Activated CD8-positive, alpha-beta memory T cell treated with anti-CD3 and anti-CD28 coated beads for 48 hours (primary cell): Measurements from ENCODE around the gene RAET1E.
"Not testable (repeated sequence)": the region's sequence is repeated elsewhere in the genome, so short reads cannot be mapped to it uniquely, and the experiment has no call there.

Experiments
- DNase-seq, 3 experiments: peaks; one replicate each; pipeline ENCODE4 v3.0.0-alpha.2; 2020; ENCODE audit warnings: low read depth in 2 of 3, low spot score in 2 of 3

Gene RAET1E

DNA sequence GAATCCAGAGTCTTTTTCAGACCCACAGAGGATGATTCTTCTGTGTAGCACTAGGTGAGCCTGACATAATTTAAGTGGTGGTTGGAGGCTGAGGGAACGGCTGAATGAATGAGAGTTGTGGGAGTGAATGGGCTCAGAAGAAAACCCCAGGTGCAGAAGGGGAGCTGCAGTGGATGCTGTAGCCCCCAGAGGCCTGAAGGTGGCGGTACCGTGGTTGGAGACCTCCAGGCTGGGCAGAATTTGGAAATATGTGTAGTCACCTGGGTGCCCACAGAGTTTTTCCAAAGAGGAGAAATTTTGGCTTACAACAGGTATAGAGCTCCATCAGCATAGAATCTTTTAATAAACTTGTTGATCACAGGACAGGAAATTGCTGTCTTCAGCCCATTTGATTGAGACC lies 31.5 kb upstream of the RAET1E start:
- no peak for DNase-seq

DNA sequence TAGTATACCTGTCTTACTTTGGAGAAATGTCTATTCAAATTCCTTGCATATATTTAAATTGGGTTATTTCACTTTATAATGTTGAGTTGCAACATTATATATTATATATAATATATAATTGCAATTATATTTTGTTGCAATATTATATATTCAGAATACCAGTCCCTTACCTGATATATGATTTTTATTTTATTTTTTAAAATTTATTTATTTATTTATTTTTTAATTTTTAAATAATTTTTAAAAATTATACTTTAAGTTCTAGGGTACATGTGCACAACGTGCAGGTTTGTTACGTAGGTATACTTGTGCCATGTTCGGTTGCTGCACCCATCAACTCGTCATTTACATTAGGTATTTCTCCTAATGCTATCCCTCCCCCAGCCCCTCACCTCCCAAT lies 29.1 kb upstream of the RAET1E start:
- not testable (repeated sequence) for DNase-seq

DNA sequence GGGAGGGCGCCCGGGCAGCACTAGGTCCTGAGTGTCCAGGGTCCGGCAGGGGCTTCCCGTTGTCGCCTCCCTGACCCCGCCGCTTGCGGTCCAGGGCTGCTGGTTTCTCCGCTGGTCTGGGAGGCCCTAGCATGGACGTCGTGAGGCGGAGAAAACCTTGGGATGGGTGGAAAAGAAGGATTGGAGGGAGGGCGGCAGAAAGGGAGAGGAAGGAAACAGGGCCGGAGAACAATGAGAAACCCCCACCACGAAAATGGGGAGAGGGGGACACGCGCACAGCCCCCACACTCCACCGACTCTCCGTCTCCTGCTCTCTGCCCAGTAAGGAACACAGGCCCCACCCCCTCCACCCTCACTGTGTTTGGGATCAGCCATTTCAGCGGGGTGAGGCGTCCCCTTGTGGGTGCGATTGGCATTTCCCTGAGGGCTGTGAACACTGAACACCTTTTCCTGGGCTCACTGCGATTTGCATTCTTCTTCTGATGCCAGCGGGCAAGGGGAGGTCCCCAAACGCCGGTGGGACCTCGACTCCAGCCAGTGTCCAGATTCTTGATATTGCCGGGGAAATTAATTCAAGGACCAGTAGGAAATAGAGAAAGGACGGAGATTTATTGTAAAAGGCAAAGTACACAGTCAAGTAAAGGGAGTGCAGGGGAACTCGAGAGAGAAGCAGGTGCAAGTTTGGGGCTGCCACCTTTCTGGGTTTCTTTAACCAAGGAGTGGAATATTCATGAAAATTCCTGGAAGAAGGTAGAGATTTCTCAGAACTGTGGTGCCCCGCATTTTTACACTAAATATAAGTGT lies 28.3 kb upstream of the RAET1E start:
- peak in 2 of 3 experiments; percentile 52 to 55 for DNase-seq

DNA sequence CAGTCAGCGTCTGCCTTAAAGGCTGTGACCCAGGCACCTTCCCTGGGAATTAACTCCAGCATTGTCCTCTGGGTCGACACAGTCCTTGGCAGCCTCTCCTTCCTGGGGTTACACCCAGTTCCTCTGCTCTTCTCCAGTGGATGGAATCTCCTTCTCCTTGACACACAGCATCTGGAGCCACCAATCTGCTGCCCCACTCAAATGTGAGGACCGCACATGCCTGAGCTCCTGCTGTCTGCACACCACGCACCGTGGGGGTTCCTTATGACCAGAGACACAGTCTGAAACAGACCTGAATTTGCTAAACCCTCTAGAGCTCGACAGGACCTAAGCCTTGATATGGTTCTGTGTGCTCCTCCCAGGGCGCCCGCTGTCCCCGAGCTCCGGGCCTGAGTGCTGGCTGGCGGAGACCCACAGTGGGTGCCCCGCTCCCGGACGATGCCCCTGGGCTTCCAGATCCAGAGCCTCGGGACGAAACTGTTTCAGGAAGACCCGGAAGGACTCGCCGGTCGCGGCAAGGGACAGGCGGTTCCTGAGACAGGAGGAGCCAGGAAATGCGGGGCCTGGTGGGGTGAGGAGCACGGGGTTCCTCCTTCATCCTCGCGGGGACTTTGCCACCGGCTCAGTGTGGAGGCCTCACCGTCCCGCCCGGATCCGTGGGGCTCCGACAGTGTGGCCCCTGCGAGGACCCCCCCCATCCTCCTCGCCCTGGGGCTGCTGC lies 27.5 kb upstream of the RAET1E start:
- no peak for DNase-seq

DNA sequence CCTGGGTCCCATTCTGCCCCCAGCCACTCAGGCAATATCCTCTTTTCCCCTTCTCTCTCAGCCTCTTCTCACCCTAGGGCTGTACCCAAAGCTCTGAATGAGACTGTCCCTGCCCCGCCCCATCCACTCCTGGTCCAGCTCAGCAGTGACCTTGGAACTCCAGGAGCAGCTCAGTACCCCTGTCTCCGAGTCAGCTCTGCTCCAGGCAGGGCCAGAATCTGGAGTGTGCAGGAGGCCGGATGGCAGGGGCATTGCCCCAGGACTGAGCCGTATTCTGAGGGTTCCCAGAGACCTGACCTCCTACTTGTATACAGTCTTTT lies 27.0 kb upstream of the RAET1E start:
- no peak for DNase-seq

DNA sequence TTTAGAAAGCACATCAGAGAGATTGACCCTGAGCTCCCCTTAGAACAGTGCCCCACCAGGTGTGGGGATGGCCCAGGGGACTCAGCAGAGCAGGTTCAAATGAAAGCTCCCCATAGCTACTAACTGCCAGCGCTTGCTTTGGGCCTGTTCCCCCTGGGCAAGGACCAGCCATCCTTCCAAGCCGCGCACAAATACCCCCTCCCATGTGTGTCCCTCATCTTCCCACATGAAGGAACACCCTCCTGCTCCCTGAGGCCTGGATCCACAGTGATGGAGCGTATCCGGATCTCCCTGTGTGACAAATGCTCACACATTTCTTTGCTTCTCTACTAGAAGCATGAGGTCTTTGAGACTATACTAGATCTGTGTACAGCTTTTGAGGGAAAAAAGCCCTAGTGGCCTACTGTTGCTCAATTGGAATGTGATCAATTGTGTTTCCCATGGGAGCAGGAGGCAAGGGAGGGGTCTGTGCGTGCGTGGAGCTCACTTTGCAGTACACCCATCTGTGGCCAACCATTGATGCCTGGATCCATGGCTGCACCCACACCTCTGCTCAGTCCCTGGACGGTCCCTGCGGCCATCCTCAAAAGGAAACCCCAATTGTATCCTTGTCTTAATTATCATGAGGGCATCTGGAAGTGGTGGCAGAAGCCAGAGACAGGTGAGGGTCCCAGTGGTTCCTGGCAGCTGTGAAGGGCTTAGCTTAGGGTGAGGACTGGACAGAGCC lies 26.5 kb upstream of the RAET1E start:
- no peak for DNase-seq

DNA sequence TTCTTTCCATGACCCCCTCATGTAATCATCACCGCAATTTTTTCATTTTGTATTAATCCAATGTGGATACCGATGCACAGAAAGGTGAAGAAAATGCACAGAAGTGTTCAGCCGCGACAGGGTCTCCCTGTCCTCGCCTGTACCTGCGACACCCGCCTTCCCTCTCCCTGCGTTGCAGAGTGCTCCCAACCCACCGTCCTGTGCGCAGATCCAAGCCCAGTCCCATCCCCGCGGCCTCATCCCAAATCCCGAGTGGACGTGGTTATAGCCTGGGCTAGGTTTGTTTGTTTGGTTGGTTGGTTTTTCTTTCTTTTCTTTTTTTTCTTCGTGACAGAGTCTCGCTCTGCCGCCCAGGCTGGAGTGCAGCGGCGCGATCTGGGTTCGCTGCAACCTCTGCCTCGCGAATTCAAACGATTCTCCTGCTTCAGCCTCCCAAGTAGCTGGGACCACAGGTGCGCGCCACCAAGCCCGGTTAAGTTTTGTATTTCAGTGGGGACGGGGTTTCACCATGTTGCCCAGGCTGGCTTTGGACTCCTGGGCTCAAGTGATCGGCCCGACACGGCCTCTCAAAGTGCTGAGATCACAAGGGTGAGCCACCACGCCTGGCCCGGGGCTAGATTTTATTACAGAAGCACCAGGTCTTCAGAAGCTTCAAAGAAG lies 25.5 kb upstream of the RAET1E start:
- DNase-seq = no peak

DNA sequence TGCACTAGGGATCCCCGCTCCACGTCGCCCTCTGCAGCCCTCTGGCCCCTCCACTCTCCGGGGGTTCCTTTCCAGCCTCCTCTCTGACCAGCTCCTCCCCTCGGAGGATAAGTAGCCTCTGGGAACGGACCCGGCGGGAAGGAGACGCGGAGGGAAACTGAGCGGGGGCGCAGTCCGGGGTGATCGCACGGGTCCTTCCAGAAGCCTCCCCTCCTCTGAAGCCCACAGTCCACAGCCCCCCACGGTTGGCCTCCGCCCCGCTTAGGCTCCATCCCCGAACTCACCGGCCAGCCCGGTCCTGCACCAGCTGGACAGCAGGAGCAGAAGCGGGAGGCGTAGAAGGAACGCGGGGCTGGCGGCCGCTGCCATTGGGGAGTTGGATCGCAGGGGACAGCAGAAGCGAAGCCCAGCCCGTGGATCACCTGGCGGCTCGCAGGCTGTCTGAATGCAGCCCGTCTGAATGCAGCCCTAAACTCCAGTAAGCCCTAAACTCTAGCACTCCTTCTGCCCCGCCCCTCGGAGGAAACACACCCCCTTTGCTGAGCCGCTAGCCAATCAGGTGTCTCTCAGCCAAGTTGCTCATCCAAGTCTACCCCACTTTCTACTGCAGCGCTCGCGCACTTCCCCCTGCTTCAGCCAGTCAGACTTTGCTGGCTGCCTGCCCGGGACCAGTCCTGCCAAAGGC lies 24.9 kb upstream of the RAET1E start, which contains the start of gene RAET1G:
Gene RAET1G, minus strand, starts transcription at position 480 of the 685 bp plus-strand sequence. Its CDS starts 111 bp downstream, at position 369.
- peak in 2 of 3 experiments; percentile 46 to 57 for DNase-seq

DNA sequence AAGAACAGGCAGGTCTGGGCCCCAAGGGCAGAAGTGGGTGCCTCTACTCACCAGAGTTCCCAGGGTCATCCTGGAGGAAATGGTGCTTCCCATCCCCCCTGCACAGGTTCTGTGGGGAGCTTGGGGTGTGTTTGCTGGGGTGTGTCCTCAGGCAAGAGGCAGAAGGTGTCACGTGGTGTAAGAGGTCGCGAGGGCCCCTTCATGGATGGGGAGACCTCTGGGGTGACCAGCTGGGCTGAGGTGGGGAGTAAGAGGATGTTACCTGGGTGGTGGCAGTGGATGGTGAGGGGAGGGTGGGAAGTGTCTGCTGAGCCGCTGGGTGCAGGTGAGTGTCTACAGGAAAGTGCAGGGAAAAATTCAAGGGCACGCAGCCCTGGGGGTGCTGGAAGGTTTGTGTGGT lies 24.2 kb upstream of the RAET1E start:
- not testable (repeated sequence) for DNase-seq

DNA sequence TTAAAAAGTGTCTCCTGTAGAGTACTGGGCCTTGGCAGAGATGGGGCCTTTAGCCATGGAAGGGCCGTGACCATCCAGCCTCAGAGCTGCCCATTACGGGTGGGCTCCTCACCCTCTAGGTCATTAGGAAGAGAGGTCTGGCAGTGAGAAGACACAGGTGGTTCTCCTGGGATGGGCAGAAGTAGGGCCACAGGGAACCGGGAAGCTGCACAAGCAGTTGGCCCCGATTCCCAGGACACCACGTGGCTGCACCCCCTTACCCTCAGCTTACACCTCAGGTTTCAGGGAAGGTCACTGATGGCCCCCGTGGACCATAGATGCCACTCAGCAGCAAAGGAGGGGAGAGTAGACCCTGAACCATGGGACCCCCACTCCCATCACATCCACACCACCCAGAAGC lies 23.4 kb upstream of the RAET1E start:
- no peak for DNase-seq

DNA sequence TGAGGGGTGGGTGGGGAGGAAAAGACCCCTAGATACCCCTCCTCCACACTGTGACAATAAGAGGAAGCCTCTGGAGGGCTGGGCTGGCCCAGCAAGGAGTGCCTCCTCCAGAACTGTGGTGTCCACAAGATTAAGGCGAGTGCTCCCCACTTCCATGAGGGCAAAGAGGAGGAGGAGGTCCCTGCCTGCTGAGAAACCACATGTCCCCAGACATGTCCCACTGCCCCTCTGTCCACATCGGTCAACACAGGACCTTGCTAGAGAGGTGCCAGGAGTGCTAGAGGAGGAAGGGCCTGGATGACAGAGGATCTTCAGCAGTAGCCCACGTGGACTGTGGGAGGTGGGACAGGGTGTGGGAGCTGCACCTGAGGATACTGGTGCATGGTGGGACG lies 21.9 kb upstream of the RAET1E start:
- no peak for DNase-seq

DNA sequence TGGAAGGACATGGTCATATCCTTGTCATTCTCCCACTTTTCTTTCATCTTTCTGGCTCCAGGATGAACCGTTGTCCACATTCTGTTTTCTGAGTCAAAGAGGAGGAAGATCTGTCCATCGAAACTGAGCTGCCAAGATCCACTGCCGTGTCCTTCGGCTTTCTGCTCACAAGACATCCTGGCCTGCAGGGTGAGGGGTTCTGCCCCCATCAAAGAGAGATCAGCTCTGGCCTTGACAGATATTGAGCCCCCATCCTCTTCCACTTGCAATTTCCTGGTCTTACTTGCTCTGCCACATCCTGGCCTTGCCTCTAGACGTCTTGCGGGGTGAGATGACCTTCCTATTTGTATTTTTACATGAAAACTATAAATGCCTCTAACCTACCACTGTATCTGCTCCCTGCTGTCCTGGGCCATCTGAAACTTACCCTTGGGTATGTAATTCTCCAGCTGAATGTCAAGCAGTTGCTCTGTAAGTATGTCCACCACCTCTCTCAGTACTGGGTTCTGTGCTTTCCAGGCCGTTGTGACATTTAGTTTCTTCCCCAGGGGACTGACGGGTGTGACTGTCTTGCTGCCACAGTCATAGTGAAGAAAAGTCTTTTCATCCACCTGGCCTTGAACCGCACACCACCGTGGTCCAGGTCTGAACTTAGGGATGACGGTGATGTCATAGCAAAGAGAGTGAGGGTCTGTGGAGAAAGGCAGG lies 21.4 kb upstream of the RAET1E start:
- DNase-seq = not testable (repeated sequence)

DNA sequence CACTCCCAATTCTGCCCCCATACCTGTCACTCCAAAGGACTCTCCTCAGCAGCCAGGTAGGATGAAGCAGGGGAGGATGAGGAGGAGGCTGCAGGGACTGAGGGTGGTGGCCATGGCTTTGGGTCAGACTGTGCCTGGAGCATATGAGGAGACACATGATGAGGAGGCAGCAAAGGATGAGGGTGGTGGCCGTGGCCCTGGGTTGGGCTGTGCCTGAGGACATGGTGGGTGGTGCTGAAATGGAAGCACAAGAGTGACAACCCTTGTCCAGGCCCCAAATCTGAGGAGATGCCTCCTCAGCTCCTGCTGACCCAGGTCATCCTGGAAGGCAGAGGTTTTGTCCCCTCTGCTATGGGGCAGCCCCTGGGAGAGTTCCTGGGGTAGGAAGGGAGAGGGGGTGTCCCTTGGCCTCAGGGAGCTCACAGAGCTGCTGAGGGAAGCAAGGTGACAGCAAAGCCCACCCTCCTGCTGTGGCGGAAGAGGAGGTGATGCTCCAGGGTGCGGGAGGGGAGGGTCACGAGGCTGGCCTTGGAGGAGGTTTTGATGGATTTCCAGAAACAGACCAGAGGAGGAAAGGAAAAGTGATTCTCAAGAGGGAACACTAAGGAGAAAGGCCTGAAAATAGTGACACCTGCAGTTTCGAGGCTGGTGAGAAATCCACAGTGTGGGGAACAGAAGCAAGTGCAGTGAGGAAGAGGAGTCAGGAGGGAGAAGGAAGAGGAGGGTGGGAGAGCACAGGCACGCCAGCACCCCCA lies 20.4 kb upstream of the RAET1E start:
- no peak for DNase-seq

DNA sequence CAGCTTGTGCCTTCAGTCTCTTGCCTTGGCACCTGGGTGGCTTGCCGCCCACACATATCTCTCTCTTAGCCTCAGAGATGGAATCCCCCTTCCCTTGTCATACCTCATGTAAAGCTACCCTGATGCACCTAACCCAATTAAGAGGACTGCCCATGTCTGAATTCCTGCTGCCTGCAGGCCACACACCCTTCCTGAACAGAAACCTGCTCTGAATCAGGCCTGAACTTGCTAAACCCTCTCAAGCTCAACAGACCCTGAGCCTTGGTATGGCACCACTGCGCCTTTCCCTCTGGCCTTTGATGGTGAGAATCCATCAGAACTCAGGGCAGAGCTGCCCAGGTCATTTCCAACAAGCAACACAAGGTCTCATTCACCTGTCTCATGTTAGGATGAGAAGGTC lies 19.8 kb upstream of the RAET1E start:
- no peak for DNase-seq

DNA sequence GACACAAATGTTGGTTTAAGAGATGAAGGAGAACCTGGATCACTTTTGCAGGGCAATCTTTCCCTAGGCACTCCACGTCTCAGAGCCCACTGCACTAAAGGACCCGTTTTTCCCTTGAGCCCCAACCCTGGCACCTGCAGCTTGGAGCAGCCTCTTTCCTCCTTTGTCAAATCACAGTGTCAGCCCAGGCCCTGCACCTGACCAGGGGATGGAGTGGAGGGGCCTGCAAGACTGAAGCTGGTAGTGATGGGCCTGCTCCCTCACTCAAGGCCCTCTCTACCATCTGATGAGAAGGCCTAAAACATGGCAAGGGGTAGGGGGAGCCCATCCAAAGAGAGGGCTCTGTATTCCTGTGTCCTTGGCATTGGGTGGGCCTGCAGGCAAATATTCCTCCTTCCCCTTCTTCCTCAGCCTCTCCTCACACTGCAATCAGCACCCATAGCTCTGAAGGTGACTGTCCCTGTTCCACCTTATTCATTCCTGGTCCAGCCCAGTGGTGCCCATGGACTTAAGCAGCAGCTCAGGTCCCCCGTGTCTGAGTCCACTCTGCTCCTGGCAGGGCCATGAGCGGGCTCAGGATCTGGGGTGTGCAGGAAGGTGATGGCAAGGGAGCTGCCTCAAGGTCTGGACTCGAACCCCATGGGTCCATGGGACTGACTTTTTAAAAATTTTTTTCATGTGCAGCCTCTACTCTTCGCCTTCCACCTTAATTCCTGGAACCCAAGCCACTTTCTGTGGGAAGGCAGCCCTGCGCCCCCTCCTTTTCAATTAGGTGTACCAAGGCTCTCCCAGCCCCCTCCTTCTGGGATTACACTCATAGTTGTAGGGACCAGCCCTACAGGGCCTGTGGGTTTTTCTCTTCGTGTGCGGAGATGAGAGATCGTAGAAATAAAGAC lies 18.3 kb upstream of the RAET1E start:
- no peak for DNase-seq

DNA sequence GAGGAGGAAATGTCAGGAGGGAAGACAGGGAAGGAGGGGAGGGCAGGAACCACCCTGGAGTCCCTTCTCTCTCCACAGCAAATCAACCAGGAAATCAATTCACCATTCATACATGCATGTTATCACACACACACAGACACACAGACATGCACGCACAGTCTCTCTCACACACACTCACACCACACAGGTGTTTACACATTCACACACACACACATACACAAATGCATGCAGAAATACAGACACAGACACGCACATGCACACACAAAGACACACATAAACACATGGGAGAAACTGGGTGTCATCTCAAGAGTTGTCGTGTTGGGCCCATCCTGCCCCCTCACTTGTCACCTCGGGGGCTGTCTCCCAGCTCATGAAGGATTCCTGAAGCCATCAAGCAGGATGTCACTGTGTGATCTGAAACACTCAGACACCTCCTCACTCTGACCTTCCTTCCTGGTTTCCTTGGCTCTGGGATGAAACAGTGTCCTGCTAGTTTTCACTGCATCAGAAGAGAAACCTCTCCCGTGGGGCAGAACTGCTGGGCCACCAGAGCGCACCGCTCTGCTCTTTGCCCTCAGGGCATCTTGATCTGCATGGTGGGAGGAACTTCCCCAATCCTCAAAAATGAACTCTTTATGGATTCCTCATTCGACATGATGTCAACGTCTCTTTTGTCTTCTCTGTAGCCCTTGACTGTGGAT lies 15.8 kb upstream of the RAET1E start:
- no peak for DNase-seq

DNA sequence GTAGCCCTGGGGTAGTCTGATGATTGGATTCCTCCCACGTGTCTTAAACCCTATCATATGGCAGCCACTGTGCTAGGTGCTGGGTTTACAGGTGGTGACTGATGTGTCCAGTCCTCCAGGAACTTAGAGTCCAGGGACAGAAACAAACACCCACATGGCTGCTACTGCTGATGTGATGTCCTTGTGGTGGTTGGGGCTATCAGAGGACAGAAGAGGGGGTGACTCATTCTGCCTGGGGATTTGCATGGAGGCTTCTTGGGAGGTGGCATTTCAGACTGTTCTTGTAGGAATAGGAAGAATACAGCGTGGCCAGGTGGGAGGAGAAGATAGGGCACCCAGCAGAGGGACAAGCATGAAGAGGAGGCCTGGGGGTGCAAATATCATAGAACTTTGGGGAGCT lies 15.2 kb upstream of the RAET1E start:
- no peak for DNase-seq

DNA sequence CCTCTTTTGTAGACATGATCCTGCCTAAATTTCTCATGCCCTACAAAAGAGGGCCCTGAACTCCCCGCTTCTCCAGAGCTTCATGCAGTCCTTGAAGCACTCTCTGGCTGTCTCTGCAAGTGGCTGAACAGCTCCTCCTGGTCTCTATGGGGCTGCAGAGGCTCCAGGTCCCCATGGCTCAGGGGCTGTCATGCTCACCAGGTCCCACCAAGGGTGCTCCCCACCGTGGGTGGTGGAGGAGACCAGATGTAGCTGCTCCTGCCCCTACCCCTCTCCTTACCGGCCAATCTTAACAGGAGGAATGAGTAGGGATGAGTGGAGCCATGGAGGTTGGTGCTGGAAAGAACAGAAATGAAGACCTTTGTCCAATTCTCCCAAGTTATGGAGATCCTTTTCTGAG lies 14.8 kb upstream of the RAET1E start:
- DNase-seq = not testable (repeated sequence)
